Measurements from ENCODE around the gene RELT. TPM values are rescaled to one million over a fixed set of nuclear protein-coding genes. Genes with fewer than 3 reads are reported as not detected.
A peak's percentile ranks its signal among the peaks of the same experiment; 100 is the strongest.

The RELT gene
- total and polyA plus RNA-seq, 2 of the 13 experiments (the other 11 are each of a cell fraction or from before 2014, with no cell fraction given): 2.5 to 4.7 TPM

- TF ChIP-seq ZNF713 (CRISPR knock-in tag; IDR thresholded peaks at IDR 0.05) (no peak), ZNF503 (CRISPR knock-in tag; IDR thresholded peaks at IDR 0.05) (peak; percentile 46; the same call in 1 of the 2 replicates), ZNF609 (CRISPR knock-in tag; IDR thresholded peaks at IDR 0.05; ENCODE audit: borderline replicate concordance) (0 out of 2 replicates have a peak, but pooled peaks have one; percentile 25), NKX3-1 (CRISPR knock-in tag; IDR thresholded peaks at IDR 0.05) (no peak), ZNF331 (CRISPR knock-in tag; IDR thresholded peaks at IDR 0.05) (no peak), RCOR2 (CRISPR knock-in tag; IDR thresholded peaks at IDR 0.05) (0 out of 2 replicates have a peak, but pooled peaks have one; percentile 29), NFIC (IDR thresholded peaks at IDR 0.05; ENCODE audit: low read length) (no peak), ZNF747 (CRISPR knock-in tag; IDR thresholded peaks at IDR 0.05; ENCODE audit: borderline replicate concordance) (no peak), ZNF318 (CRISPR knock-in tag; IDR thresholded peaks at IDR 0.05) (no peak), POGZ (CRISPR knock-in tag; IDR thresholded peaks at IDR 0.05) (no peak; the same call in 1 of the 2 replicates), ZBTB38 (CRISPR knock-in tag; IDR thresholded peaks at IDR 0.05) (no peak)
- TF ChIP-seq, protein P1, sequence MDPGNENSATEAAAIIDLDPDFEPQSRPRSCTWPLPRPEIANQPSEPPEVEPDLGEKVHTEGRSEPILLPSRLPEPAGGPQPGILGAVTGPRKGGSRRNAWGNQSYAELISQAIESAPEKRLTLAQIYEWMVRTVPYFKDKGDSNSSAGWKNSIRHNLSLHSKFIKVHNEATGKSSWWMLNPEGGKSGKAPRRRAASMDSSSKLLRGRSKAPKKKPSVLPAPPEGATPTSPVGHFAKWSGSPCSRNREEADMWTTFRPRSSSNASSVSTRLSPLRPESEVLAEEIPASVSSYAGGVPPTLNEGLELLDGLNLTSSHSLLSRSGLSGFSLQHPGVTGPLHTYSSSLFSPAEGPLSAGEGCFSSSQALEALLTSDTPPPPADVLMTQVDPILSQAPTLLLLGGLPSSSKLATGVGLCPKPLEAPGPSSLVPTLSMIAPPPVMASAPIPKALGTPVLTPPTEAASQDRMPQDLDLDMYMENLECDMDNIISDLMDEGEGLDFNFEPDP (CRISPR knock-in tag; conservative IDR thresholded peaks at IDR 0.05): no peak
Observed at GRCh38 chr11:73439002-73439843, 63.0 kb downstream of the RELT start (continued).
